GM12878 (cell line): ENCODE data around the gene MEGF11. TPM values are rescaled to one million over a fixed set of nuclear protein-coding genes. Genes with fewer than 3 reads are reported as not detected.

Experiments
- ATAC-seq: fragments of 200-7000 bp; cut with Tn5 transposase; 3 replicates; pipeline ENCODE4 v1.9.1; 2020; ENCODE audit warnings: mild to moderate bottlenecking, moderate library complexity
- BruUV-seq: library from RNA; stranded (reverse); fragments of 400-500 nt; replicated peaks from 2 replicates; lab custom pipeline; 2021; lab: Mats Ljungman, UMichigan
- CTCF ChIA-PET: fragments of 300-600 bp; sonication (Branson Sonifier 250); formaldehyde crosslinking; extraction: SDS; loops from one replicate; lab custom pipeline; 2021; ENCODE audit warnings: inconsistent platforms; lab: Yijun Ruan, JAX
- POLR2A ChIA-PET: fragments of 350-600 bp; formaldehyde crosslinking; extraction: SDS; loops from one replicate; lab custom pipeline; 2021; ENCODE audit warnings: inconsistent platforms; lab: Charles Lee
- RAD21 ChIA-PET: fragments of 300-600 bp; sonication (Branson Sonifier 250); formaldehyde crosslinking; loops from one replicate; lab custom pipeline; 2023; ENCODE audit warnings: antibody characterized with exemption; ENCODE audit not compliant: unreplicated experiment; lab: Charles Lee
- SMC1A ChIA-PET: fragments of 300-600 bp; sonication (Branson Sonifier 250); formaldehyde crosslinking; loops from one replicate; lab custom pipeline; 2023; ENCODE audit not compliant: unreplicated experiment, uncharacterized antibody; lab: Charles Lee
- DNase-seq: peaks from one replicate; pipeline ENCODE4 v3.0.0-alpha.2; 2011; ENCODE audit warnings: low read depth, low spot score
- FAIRE-seq: peaks from 3 replicates; lab custom pipeline; 2011; peaks lifted over from hg19 to GRCh38; lab: Jason Lieb, UNC
- H2AFZ ChIP-seq: 2 replicates; pipeline ENCODE4 v1.6.0; 2011; ENCODE audit warnings: low read depth, low read length, control low read depth; ENCODE audit not compliant: control insufficient read depth
- H3K27ac ChIP-seq: 2 replicates; pipeline ENCODE4 v1.5.1; 2011; ENCODE audit warnings: control low read depth; ENCODE audit not compliant: control insufficient read depth, insufficient read depth
- H3K27me3 ChIP-seq, 2 experiments: replicated peaks in 1 of 2; 2 replicates each; pipeline versions ENCODE4 v1.6.0 to v1.6.1; 2011; ENCODE audit warnings: low read length in 1 of 2; ENCODE audit not compliant: control insufficient read depth in 2 of 2, insufficient read depth in 2 of 2
- H3K36me3 ChIP-seq, 2 experiments: 2 replicates each; pipeline ENCODE4 v1.5.1; 2011; ENCODE audit warnings: low read length in 1 of 2; ENCODE audit not compliant: control insufficient read depth in 2 of 2, insufficient read depth in 2 of 2
- H3K4me1 ChIP-seq: 2 replicates; pipeline ENCODE4 v1.6.1; 2011; ENCODE audit warnings: mild to moderate bottlenecking, low read length, moderate library complexity, mixed read lengths; ENCODE audit not compliant: control insufficient read depth, insufficient read depth
- H3K4me2 ChIP-seq: 2 replicates; pipeline ENCODE4 v1.6.0; 2011; ENCODE audit warnings: control low read depth; ENCODE audit not compliant: control insufficient read depth, insufficient read depth
- H3K4me3 ChIP-seq: fragments of 200-600 bp; sonication (generic); 2 replicates; pipeline ENCODE4 v1.5.1; 2016
- H3K79me2 ChIP-seq: 2 replicates; pipeline ENCODE4 v1.6.0; 2011; ENCODE audit warnings: low read length; ENCODE audit not compliant: control insufficient read depth, insufficient read depth
- H3K9ac ChIP-seq: 2 replicates; pipeline ENCODE4 v1.8.0; 2011; ENCODE audit warnings: low read length, control low read depth, mixed read lengths; ENCODE audit not compliant: control insufficient read depth, insufficient read depth
- H3K9me3 ChIP-seq: replicated peaks from 3 replicates; pipeline ENCODE4 v1.5.1; 2011; ENCODE audit warnings: mild to moderate bottlenecking, low read length; ENCODE audit not compliant: control insufficient read depth, insufficient read depth
- H4K20me1 ChIP-seq: 2 replicates; pipeline ENCODE4 v1.6.0; 2011; ENCODE audit not compliant: control insufficient read depth, insufficient read depth
- BHLHE40 ChIP-seq, 2 experiments: fragments of 450-650 bp in 1 of 2; IDR thresholded peaks; 2 replicates each; pipeline ENCODE4 v1.6.1; 2011 to 2017; ENCODE audit warnings: low read depth in 2 of 2, borderline replicate concordance in 1 of 2, improper control_type of control experiment in 1 of 2, low read length in 1 of 2, mild to moderate bottlenecking in 1 of 2
- IKZF1 ChIP-seq: fragments of 450-650 bp; conservative IDR thresholded peaks from 2 replicates; pipeline ENCODE4 v1.6.1; 2017; ENCODE audit warnings: antibody characterized with exemption, mild to moderate bottlenecking
- PBX3 ChIP-seq: IDR thresholded peaks from 2 replicates; pipeline ENCODE4 v1.6.1; 2011; ENCODE audit warnings: mild to moderate bottlenecking, low read depth, low read length, moderate library complexity; ENCODE audit not compliant: insufficient replicate concordance
- POU2F2 ChIP-seq: IDR thresholded peaks from 3 replicates; pipeline ENCODE4 v1.6.1; 2011; ENCODE audit warnings: low read depth, mild to moderate bottlenecking, low read length, borderline replicate concordance
- ZNF207 ChIP-seq: fragments of 450-650 bp; IDR thresholded peaks from 2 replicates; pipeline ENCODE4 v1.6.1; 2014; ENCODE audit warnings: antibody characterized with exemption, mild to moderate bottlenecking, borderline replicate concordance
- WGBS: methylation state at CpG from one replicate; pipeline ENCODE4 v1.1.6; 2016; ENCODE audit warnings: low lambda C conversion rate; ENCODE audit not compliant: insufficient replicate concordance, insufficient coverage; ENCODE audit errors: missing lambda C conversion rate; 5-methylcytosine and 5-hydroxymethylcytosine counted together
- in situ Hi-C: fragments of 300-500 bp; cut with MboI; formaldehyde crosslinking; loops from 9 replicates; pipeline ENCODE4 v1.14.3; 2018; ENCODE audit warnings: mixed read lengths
- intact Hi-C: fragments of 100-400 bp; cut with micrococcal nuclease; formaldehyde crosslinking; loops from one replicate; pipeline ENCODE4 v1.14.2; 2022; ENCODE audit not compliant: unreplicated experiment
- polyA plus RNA-seq, 11 experiments: library from polyadenylated mRNA; depleted of rRNA in 4 of 11; unstranded in 6 of 11; stranded (reverse) in 5 of 11; fragments of >200 nt; fragmentation: Nextera tagmentation in 4 of 11; fragmentation: Illumina TruSeq in 1 of 11; extraction: Ambion mirVana in 4 of 11; extraction: Trizol in 1 of 11; gene quantifications; 1 replicate in 1 of 11; 2 replicates in 10 of 11; pipeline versions ENCODE4 v1.2.1 to v1.2.3, GENCODE V29; 2011 to 2016; ENCODE audit warnings: inconsistent platforms in 2 of 11, missing spikeins in 2 of 11, low read depth in 1 of 11
- total RNA-seq, 4 experiments: library from RNA; depleted of rRNA in 3 of 4; stranded (reverse); fragments of >200 nt in 3 of 4; fragmentation: Illumina TruSeq in 1 of 4; extraction: Trizol in 1 of 4; gene quantifications; 2 replicates each; pipeline versions ENCODE4 v1.2.1 to v1.2.3, GENCODE V29; 2013 to 2021

Gene MEGF11
- total and polyA plus RNA-seq, 10 of the 15 experiments (the other 5 are each of a cell fraction or from before 2014, with no cell fraction given) = 0.03 to 1.7 (median 0.49) TPM

GRCh38 chr15:66036859-66037258 lies 216.7 kb downstream of the MEGF11 start (continued):
- TF ChIP-seq IKZF1 = no peak
- TF ChIP-seq, all 136 proteins: peak for 0

- Histone ChIP-seq H3K27me3 (peaks cover 3 to 11% of the 10 kb centered on the region in 2 experiments; a peak in 3 of 4 replicates), H4K20me1 (no peaks in the 10 kb centered on the region), H2AFZ (no peak overlapping the region), H3K9ac (no peak overlapping the region), H3K36me3 (no peaks in the 10 kb centered on the region), H3K4me2 (no peak overlapping the region), H3K4me1 (no peaks in the 10 kb centered on the region), H3K4me3 (no peak overlapping the region), H3K27ac (no peak overlapping the region), H3K9me3 (no peaks in the 10 kb centered on the region; the same call in 2 of the 3 replicates)
- WGBS = 15% methylated on average over 5 of the region's 5 CpGs
- no peak for ATAC-seq
- POLR2A ChIA-PET = interaction anchor here (0.5 kb wide), 1 partner anchor 26 kb away, joined by 3 read pairs; no protein-coding TSS in a partner anchor
- RAD21 ChIA-PET = no interaction called here
- CTCF ChIA-PET = no interaction called here
- BruUV-seq = no TSS peak
- DNase-seq = no peak
- SMC1A ChIA-PET = no interaction called here
- in situ Hi-C loops = no loop called here
- FAIRE-seq = no peak
- no peak for TF ChIP-seq ZNF207
- TF ChIP-seq BHLHE40 (IDR thresholded peaks at IDR 0.05; ENCODE audit: borderline replicate concordance in 1 of 2, low read depth in 2 of 2, low read length in 1 of 2) = no peak
- no peak for TF ChIP-seq POU2F2
- no peak for TF ChIP-seq PBX3
- TF ChIP-seq, all 136 proteins: peak for 0
- H3K79me2 ChIP-seq = no peaks in the 10 kb centered on the region
- intact Hi-C loops = no loop called here
Observed at GRCh38 chr15:66035901-66036300, 217.6 kb downstream of the MEGF11 start.
